GM10248 (cell line): ENCODE data around the gene RREB1.

Source experiments
- CTCF ChIA-PET: fragments of 300-600 bp; sonication (Branson Sonifier 250); formaldehyde crosslinking; extraction: SDS; loops from one replicate; lab custom pipeline; 2021; ENCODE audit warnings: antibody characterized with exemption; lab: Yijun Ruan, JAX
- POLR2A ChIA-PET: fragments of 350-650 bp; sonication (Branson Sonifier 250); formaldehyde crosslinking; extraction: SDS; loops from one replicate; lab custom pipeline; 2020; ENCODE audit warnings: antibody characterized with exemption; lab: Yijun Ruan, JAX
- DNase-seq: peaks from one replicate; pipeline ENCODE4 v3.0.0; 2012; ENCODE audit errors: extremely low spot score
- TF ChIP-seq, protein P1 (sequence below): IDR thresholded peaks from 2 replicates; pipeline ENCODE4 v1.5.1; 2012; ENCODE audit warnings: mild to moderate bottlenecking, low read depth; ENCODE audit errors: extremely low read depth, missing control alignments, control extremely low read depth

Gene RREB1

DNA sequence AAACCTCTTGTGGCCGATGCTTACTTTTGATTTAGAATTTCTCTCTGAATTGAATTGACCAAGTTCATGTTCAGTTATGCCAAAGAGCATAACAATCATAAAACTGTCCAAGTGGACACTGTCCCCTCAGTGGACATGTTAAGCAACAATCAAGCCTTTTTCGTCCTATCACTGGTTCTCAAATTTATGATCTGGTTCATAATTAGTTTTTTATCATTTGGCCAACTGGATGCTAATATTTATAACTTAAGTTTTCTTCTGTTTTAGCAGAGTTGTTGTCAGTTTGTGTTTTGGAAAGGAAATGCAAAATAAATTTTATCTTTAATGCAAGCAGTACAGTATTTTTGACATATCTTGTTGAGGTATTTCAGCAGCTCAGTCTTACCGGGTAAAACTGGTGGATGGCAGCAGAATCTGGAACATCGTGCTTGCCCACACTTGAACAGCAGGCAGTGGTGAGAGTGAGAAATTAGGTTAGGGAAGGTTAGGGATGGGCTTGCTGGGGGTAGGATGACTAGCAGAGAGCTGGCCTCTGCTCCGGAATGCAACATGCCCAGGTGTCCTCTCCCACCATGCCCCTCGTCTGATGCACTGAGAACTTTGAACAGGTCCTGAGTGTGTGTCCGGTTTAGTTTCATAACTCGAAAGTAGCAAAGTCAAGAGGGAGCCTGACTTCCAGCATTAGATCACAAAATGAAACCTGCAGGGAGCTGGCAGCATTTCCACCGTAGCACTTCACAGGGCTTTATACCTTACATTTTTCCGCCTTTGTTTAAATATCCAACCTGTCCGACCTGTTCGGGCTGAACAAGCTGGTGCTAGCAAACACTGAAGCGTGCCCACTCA, 93.1 kb downstream of the RREB1 start:
- CTCF ChIA-PET: interaction anchor here (1.0 to 1.7 kb wide), 2 partner anchors 8 to 11 kb away, joined by 3 read pairs; no protein-coding TSS in a partner anchor
- POLR2A ChIA-PET: no interaction called here
- DNase-seq: no peak
- TF ChIP-seq, protein P1, sequence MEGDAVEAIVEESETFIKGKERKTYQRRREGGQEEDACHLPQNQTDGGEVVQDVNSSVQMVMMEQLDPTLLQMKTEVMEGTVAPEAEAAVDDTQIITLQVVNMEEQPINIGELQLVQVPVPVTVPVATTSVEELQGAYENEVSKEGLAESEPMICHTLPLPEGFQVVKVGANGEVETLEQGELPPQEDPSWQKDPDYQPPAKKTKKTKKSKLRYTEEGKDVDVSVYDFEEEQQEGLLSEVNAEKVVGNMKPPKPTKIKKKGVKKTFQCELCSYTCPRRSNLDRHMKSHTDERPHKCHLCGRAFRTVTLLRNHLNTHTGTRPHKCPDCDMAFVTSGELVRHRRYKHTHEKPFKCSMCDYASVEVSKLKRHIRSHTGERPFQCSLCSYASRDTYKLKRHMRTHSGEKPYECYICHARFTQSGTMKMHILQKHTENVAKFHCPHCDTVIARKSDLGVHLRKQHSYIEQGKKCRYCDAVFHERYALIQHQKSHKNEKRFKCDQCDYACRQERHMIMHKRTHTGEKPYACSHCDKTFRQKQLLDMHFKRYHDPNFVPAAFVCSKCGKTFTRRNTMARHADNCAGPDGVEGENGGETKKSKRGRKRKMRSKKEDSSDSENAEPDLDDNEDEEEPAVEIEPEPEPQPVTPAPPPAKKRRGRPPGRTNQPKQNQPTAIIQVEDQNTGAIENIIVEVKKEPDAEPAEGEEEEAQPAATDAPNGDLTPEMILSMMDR: no peak

DNA sequence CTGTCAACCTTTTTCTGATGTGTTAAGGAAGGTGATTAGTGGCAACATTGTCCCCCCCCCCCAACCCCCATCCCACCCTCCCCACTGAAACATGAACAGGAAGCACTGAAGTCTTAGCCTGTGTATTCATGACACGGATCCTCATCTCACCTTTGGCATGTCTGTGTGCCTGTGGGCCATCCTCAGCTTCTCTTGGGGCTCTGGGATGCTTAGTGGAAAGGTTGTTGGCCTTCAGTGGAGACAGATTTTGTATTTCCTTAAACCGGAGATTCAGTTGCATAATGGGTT, 93.6 kb downstream of the RREB1 start:
- TF ChIP-seq, protein P1: no peak
- POLR2A ChIA-PET: no interaction called here
- CTCF ChIA-PET: interaction anchor here (1.0 kb wide), 1 partner anchor 8 kb away, joined by 3 read pairs; no protein-coding TSS in a partner anchor
- no peak for DNase-seq

- TF ChIP-seq, protein P1: no peak
- CTCF ChIA-PET: interaction anchor here (1.0 to 1.7 kb wide), 4 partner anchors 7 to 37 kb away, joined by 3 to 5 read pairs (median 4); no protein-coding TSS in a partner anchor
- peak; percentile 87 for DNase-seq
- POLR2A ChIA-PET: no interaction called here
Observed at GRCh38 chr6:7201732-7202541, 94.2 kb downstream of the RREB1 start.

- POLR2A ChIA-PET: no interaction called here
- TF ChIP-seq, protein P1: no peak
- CTCF ChIA-PET: interaction anchor here (1.0 to 1.7 kb wide), 5 partner anchors 9 to 300 kb away, joined by 3 to 5 read pairs (median 4); no protein-coding TSS in a partner anchor
- no peak for DNase-seq
Observed at GRCh38 chr6:7202950-7203349, 95.2 kb downstream of the RREB1 start.

DNA sequence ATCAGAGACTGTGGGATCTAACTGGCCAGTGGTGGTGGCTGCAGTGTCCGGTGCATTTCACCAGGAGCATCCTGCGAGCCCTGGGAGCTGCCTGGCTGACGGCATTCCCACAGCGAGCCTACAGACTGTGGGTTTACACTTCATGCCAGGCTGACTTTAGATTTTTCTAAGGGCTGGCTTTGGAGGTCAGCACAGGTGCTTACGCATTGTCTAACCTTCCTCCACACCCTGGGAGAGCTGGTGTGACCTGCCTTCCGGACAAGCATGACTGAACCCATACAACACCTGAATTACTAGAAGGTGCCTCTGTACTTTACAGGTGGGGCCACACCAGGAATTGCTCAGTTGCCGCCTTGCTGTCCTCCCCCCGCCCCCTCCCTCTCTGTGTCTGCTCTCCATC, 96.2 kb downstream of the RREB1 start:
- POLR2A ChIA-PET: no interaction called here
- CTCF ChIA-PET: interaction anchor here (0.9 to 1.3 kb wide), 3 partner anchors 10 to 527 kb away, joined by 3 to 4 read pairs (median 3); no protein-coding TSS in a partner anchor
- DNase-seq: no peak
- TF ChIP-seq, protein P1: no peak

DNA sequence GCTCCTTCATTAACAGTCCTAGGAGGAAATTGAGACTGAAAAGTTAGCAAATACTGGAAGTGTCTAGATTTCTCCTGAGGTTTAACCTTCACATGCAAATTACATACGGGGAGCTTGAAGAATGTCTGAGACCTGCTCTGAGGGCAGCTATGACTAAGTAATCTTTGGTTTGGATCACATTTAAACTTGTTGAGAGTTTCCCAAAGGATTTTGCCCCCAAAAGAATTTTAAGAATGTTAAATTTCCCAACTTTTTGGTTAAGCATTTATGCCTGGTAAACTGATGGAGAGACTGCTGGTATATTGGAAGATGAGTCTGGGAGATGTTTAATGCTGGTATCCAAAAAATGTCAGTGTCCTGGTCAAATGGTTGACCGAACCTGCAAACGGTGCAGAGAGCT, 97.0 kb downstream of the RREB1 start:
- DNase-seq: no peak
- TF ChIP-seq, protein P1: no peak
- POLR2A ChIA-PET: no interaction called here
- CTCF ChIA-PET: interaction anchor here (0.9 to 1.2 kb wide), 4 partner anchors 35 to 528 kb away, joined by 3 to 4 read pairs (median 3); no protein-coding TSS in a partner anchor
